KMS-11 (cell line): ENCODE results near the gene FABP2.

Experiments used
- H2AFZ ChIP-seq: fragments of 200-600 bp; sonication (generic); 2 replicates; pipeline ENCODE4 v1.6.1; 2016; ENCODE audit warnings: antibody characterized with exemption, mixed run types, low read depth
- H3K27ac ChIP-seq: fragments of 200-600 bp; sonication (generic); 2 replicates; pipeline ENCODE4 v1.6.1; 2016; ENCODE audit warnings: mild to moderate bottlenecking, mixed run types
- H3K27me3 ChIP-seq: fragments of 200-600 bp; sonication (generic); 2 replicates; pipeline ENCODE4 v1.6.1; 2017; ENCODE audit warnings: mild to moderate bottlenecking, low read depth, mixed run types, moderate library complexity; ENCODE audit not compliant: insufficient read depth
- H3K36me3 ChIP-seq: fragments of 200-600 bp; sonication (generic); 2 replicates; pipeline ENCODE4 v1.6.1; 2017; ENCODE audit warnings: mild to moderate bottlenecking, mixed run types; ENCODE audit not compliant: insufficient read depth
- H3K4me1 ChIP-seq: fragments of 200-600 bp; sonication (generic); 2 replicates; pipeline ENCODE4 v1.6.1; 2016; ENCODE audit warnings: mild to moderate bottlenecking, low read depth, mixed run types; ENCODE audit not compliant: poor library complexity, severe bottlenecking
- H3K4me2 ChIP-seq: fragments of 200-600 bp; sonication (generic); 2 replicates; pipeline ENCODE4 v1.7.0; 2016; ENCODE audit warnings: mild to moderate bottlenecking, mixed run types
- H3K4me3 ChIP-seq: fragments of 200-600 bp; sonication (generic); IDR thresholded peaks from 2 replicates; pipeline ENCODE4 v1.6.1; 2017; ENCODE audit warnings: low read depth, low read length, mixed read lengths; ENCODE audit not compliant: insufficient read depth
- H3K79me2 ChIP-seq: fragments of 200-600 bp; sonication (generic); 2 replicates; pipeline ENCODE4 v1.6.1; 2016; ENCODE audit warnings: low read depth, mixed run types; ENCODE audit not compliant: insufficient read depth
- H3K9ac ChIP-seq: fragments of 200-600 bp; sonication (generic); 2 replicates; pipeline ENCODE4 v1.6.1; 2016; ENCODE audit warnings: mild to moderate bottlenecking, mixed run types
- H4K20me1 ChIP-seq: fragments of 200-600 bp; sonication (generic); 2 replicates; pipeline ENCODE4 v1.6.1; 2016; ENCODE audit warnings: mild to moderate bottlenecking, mixed run types; ENCODE audit not compliant: insufficient read depth
- CTCF ChIP-seq: fragments of 200-600 bp; sonication (generic); conservative IDR thresholded peaks from 2 replicates; pipeline ENCODE4 v1.6.1; 2017; ENCODE audit warnings: low read depth, mild to moderate bottlenecking, antibody characterized with exemption, low read length, moderate library complexity, mixed read lengths

Gene FABP2

DNA sequence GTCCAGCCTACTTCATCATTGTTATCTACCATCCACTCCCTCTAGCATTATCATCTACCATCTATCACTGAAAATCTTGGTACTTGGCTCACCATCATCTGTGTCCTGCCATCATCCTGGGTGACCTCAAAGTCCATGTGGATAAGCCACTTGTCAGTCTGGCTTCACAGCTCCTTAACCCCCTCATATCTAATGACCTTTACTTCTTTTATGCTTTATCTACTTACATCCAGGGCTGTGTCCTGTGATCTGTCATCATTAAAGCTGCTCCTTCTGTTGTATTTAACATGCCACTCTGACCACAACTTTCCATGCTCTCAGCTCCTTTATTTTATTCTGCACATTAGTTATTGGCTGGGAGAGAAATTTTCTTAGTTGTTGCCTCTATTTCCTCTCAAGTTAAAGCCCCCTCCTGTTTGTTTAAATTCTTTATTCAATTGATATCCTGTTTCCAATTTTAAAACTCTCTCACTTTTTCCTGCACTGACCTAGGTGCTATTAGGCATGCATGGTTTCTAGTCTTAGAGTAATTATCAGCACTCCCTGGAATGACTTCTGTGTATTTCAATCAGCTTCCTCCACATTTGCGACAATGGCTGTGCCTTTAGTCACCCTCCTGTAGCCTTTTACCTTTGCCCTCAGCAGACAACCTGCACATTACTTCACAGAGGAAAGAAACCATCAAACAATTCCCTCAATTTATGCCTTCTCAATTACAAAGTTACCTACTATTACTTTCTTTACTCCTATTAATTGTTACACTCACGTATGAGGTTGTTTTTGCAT is 8.1 kb upstream of the FABP2 start:
- no peak for TF ChIP-seq CTCF
- no peak overlapping the region for H3K4me3 ChIP-seq
- no peak overlapping the region for H3K4me2 ChIP-seq
- H3K36me3 ChIP-seq: no peaks in the 10 kb centered on the region
- H3K9ac ChIP-seq: no peak overlapping the region
- H4K20me1 ChIP-seq: no peaks in the 10 kb centered on the region
- no peak overlapping the region for H3K27ac ChIP-seq
- H3K4me1 ChIP-seq: no peaks in the 10 kb centered on the region
- no peak overlapping the region for H2AFZ ChIP-seq
- H3K79me2 ChIP-seq: no peaks in the 10 kb centered on the region
- no peaks in the 10 kb centered on the region for H3K27me3 ChIP-seq

GRCh38 chr4:119328695-119329094 is 6.8 kb upstream of the FABP2 start:
- no peaks in the 10 kb centered on the region for H3K4me1 ChIP-seq
- H4K20me1 ChIP-seq: no peaks in the 10 kb centered on the region
- no peak overlapping the region for H2AFZ ChIP-seq
- no peak overlapping the region for H3K27ac ChIP-seq
- H3K79me2 ChIP-seq: no peaks in the 10 kb centered on the region
- H3K9ac ChIP-seq: no peak overlapping the region
- H3K27me3 ChIP-seq: no peaks in the 10 kb centered on the region
- H3K4me2 ChIP-seq: no peak overlapping the region
- no peak overlapping the region for H3K4me3 ChIP-seq
- no peaks in the 10 kb centered on the region for H3K36me3 ChIP-seq
- no peak for TF ChIP-seq CTCF

DNA sequence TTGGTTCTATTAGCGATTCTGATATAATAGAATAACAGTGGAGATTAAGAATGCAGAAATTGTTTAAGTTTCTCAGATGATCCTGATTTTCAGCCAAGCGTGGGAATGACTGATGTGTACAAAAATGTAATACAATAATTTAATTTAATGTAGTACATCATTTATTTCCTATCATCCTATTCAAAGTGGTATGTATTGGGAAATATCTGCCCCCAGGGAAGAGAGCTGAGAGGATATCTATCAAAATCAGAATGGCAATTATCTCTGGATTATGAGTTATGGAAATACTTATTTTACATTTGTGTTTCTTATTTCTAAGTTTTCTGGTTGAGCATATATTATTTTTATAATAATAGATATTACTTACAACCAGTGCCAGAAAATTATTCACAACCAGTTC is 3.9 kb downstream of the FABP2 start:
- H2AFZ ChIP-seq: no peak overlapping the region
- H3K4me2 ChIP-seq: no peak overlapping the region
- no peaks in the 10 kb centered on the region for H4K20me1 ChIP-seq
- no peak overlapping the region for H3K27ac ChIP-seq
- no peak for TF ChIP-seq CTCF
- H3K4me3 ChIP-seq: no peak overlapping the region
- H3K4me1 ChIP-seq: no peaks in the 10 kb centered on the region
- no peaks in the 10 kb centered on the region for H3K36me3 ChIP-seq
- H3K79me2 ChIP-seq: no peaks in the 10 kb centered on the region
- no peak overlapping the region for H3K9ac ChIP-seq
- H3K27me3 ChIP-seq: no peaks in the 10 kb centered on the region

- Histone ChIP-seq H3K27me3 (no peaks in the 10 kb centered on the region), H3K4me2 (no peak overlapping the region), H3K79me2 (no peaks in the 10 kb centered on the region), H4K20me1 (no peaks in the 10 kb centered on the region), H3K4me1 (no peaks in the 10 kb centered on the region), H3K27ac (no peak overlapping the region), H3K9ac (no peak overlapping the region), H3K4me3 (no peak overlapping the region), H2AFZ (no peak overlapping the region), H3K36me3 (no peaks in the 10 kb centered on the region)
- TF ChIP-seq CTCF: no peak
Observed at GRCh38 chr4:119315036-119315435, 6.9 kb downstream of the FABP2 start.
